Measurements from ENCODE around the gene COPA.

GRCh38 chr1:160243767-160244166, 99.3 kb downstream of the COPA start:
- TF ChIP-seq CTCF (IDR thresholded peaks at IDR 0.05) (no peak), POLR2A (IDR thresholded peaks at IDR 0.05) (no peak)
